ENCODE measurements around the gene KIAA0513.

KIAA0513 gene

DNA sequence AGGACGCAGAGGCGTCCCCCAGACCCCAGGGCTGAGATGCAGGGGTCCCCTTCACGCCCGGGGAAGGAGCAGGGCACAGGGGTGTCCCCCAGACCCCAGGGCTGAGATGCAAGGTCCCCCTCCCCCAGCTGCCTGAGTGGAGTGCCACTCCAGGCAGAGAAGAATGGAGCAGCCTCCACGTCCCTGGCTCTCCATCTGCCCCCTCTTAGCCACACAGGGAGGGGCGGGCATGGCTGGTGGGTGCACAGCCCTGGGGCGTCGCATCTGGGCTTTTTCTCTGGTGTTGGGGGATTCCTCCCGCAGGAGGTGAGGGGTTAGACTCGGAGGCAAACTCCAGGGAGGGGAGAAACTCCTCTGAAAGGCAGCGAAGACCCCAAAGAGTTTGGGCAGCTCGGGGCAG, 67.2 kb downstream of the KIAA0513 start:
- TF ChIP-seq, protein P1, sequence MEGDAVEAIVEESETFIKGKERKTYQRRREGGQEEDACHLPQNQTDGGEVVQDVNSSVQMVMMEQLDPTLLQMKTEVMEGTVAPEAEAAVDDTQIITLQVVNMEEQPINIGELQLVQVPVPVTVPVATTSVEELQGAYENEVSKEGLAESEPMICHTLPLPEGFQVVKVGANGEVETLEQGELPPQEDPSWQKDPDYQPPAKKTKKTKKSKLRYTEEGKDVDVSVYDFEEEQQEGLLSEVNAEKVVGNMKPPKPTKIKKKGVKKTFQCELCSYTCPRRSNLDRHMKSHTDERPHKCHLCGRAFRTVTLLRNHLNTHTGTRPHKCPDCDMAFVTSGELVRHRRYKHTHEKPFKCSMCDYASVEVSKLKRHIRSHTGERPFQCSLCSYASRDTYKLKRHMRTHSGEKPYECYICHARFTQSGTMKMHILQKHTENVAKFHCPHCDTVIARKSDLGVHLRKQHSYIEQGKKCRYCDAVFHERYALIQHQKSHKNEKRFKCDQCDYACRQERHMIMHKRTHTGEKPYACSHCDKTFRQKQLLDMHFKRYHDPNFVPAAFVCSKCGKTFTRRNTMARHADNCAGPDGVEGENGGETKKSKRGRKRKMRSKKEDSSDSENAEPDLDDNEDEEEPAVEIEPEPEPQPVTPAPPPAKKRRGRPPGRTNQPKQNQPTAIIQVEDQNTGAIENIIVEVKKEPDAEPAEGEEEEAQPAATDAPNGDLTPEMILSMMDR (IDR thresholded peaks at IDR 0.05; ENCODE audit: low read length), result no peak
- H3K9me3 ChIP-seq (ENCODE audit: low read length), result no peaks in the 10 kb centered on the region
- H3K4me1 ChIP-seq (ENCODE audit: insufficient read depth, low read length, severe bottlenecking), result no peaks in the 10 kb centered on the region
- no peaks in the 10 kb centered on the region for H3K9me2 ChIP-seq (ENCODE audit: low read depth, low read length)
- peaks cover 10% of the 10 kb centered on the region for H3K27me3 ChIP-seq (ENCODE audit: insufficient read depth, low read length)
- no peak overlapping the region for H3K9ac ChIP-seq (ENCODE audit: low read length)
- H3F3A ChIP-seq (ENCODE audit: insufficient read depth, low read length), result no peaks in the 10 kb centered on the region
- no peak overlapping the region for H3K4me2 ChIP-seq (ENCODE audit: low read length)
- H2AFZ ChIP-seq (ENCODE audit: low read length), result no peak overlapping the region
- no peaks in the 10 kb centered on the region for H3K79me2 ChIP-seq (ENCODE audit: insufficient read depth, low read length)
- H3K4me3 ChIP-seq (ENCODE audit: low read depth, low read length, poor library complexity, severe bottlenecking), result no peak overlapping the region
- H3K36me3 ChIP-seq (ENCODE audit: insufficient read depth, low read length), result no peaks in the 10 kb centered on the region
- no peaks in the 10 kb centered on the region for H4K20me1 ChIP-seq (ENCODE audit: insufficient read depth, low read length)
- H3K27ac ChIP-seq (ENCODE audit: low read depth, low read length, poor library complexity, severe bottlenecking), result no peak overlapping the region

DNA sequence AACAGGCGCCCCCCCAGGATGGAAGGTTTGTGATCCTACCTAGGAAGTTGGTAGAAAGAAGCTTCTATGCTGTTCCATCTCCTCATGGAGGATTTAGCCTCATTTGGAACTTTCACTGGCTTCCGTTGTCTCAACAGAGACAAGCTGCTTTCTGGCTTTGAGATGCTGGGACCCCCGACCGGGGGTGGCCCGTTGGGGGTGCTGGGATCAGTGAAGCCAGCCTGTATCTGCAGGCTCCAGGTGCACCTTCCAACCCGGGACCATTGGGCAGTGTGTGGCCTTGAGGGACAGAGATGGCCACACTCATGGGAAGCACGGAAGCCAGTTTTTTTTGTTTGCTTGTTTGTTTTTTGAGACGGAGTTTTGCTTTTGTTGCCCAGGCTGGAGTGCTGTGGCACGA, 69.3 kb downstream of the KIAA0513 start:
- H3K79me2 ChIP-seq (ENCODE audit: insufficient read depth, low read length), result no peaks in the 10 kb centered on the region
- H3K27me3 ChIP-seq (ENCODE audit: insufficient read depth, low read length), result peaks cover 7% of the 10 kb centered on the region
- no peak overlapping the region for H3K9ac ChIP-seq (ENCODE audit: low read length)
- no peaks in the 10 kb centered on the region for H3F3A ChIP-seq (ENCODE audit: insufficient read depth, low read length)
- H3K4me2 ChIP-seq (ENCODE audit: low read length), result no peak overlapping the region
- H3K4me3 ChIP-seq (ENCODE audit: low read depth, low read length, poor library complexity, severe bottlenecking), result no peak overlapping the region
- no peaks in the 10 kb centered on the region for H3K9me3 ChIP-seq (ENCODE audit: low read length)
- H2AFZ ChIP-seq (ENCODE audit: low read length), result no peak overlapping the region
- no peak for TF ChIP-seq EZH2 (IDR thresholded peaks at IDR 0.05; ENCODE audit: borderline replicate concordance, low read length)
- TF ChIP-seq, protein P1 (IDR thresholded peaks at IDR 0.05; ENCODE audit: low read length), result no peak
- H4K20me1 ChIP-seq (ENCODE audit: insufficient read depth, low read length), result no peaks in the 10 kb centered on the region
- H3K36me3 ChIP-seq (ENCODE audit: insufficient read depth, low read length), result no peaks in the 10 kb centered on the region
- no peak overlapping the region for H3K27ac ChIP-seq (ENCODE audit: low read depth, low read length, poor library complexity, severe bottlenecking)
- H3K4me1 ChIP-seq (ENCODE audit: insufficient read depth, low read length, severe bottlenecking), result no peaks in the 10 kb centered on the region
- no peaks in the 10 kb centered on the region for H3K9me2 ChIP-seq (ENCODE audit: low read depth, low read length)

DNA sequence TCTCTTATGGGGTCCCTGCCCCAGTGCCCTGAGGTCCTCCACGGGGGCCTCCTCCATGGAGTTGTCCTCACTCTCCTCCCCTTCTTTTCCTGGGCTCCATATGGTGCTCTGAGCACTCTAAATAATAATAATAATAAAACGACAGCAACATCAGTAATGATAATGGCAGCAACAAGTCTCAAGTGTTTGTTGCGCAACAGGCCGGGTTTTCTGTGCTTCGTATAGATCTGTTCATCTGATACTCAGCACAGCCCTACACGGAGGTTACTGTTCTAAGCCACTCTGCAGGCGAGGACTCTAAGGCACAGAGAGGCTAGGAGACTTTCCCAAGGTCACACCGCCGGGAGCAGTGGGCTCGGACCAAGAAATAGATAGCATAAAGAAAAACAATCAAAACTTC, 71.0 kb downstream of the KIAA0513 start:
- Histone ChIP-seq H3F3A (ENCODE audit: insufficient read depth, low read length) (no peaks in the 10 kb centered on the region), H3K4me3 (ENCODE audit: low read depth, low read length, poor library complexity, severe bottlenecking) (no peak overlapping the region), H3K4me1 (ENCODE audit: insufficient read depth, low read length, severe bottlenecking) (no peaks in the 10 kb centered on the region), H3K27ac (ENCODE audit: low read depth, low read length, poor library complexity, severe bottlenecking) (no peak overlapping the region), H4K20me1 (ENCODE audit: insufficient read depth, low read length) (no peaks in the 10 kb centered on the region), H3K27me3 (ENCODE audit: insufficient read depth, low read length) (peaks cover 7% of the 10 kb centered on the region; the same call in 1 of the 2 replicates), H2AFZ (ENCODE audit: low read length) (no peak overlapping the region), H3K79me2 (ENCODE audit: insufficient read depth, low read length) (no peaks in the 10 kb centered on the region), H3K4me2 (ENCODE audit: low read length) (no peak overlapping the region), H3K9me2 (ENCODE audit: low read depth, low read length) (no peaks in the 10 kb centered on the region), H3K9ac (ENCODE audit: low read length) (no peak overlapping the region), H3K36me3 (ENCODE audit: insufficient read depth, low read length) (no peaks in the 10 kb centered on the region), H3K9me3 (ENCODE audit: low read length) (no peaks in the 10 kb centered on the region)
- no peak for TF ChIP-seq EZH2 (IDR thresholded peaks at IDR 0.05; ENCODE audit: borderline replicate concordance, low read length)
- TF ChIP-seq, protein P1 (IDR thresholded peaks at IDR 0.05; ENCODE audit: low read length), result no peak

Measured in OCI-LY1 (cell line).